Measurements from ENCODE around the gene SHISA9.

DNA sequence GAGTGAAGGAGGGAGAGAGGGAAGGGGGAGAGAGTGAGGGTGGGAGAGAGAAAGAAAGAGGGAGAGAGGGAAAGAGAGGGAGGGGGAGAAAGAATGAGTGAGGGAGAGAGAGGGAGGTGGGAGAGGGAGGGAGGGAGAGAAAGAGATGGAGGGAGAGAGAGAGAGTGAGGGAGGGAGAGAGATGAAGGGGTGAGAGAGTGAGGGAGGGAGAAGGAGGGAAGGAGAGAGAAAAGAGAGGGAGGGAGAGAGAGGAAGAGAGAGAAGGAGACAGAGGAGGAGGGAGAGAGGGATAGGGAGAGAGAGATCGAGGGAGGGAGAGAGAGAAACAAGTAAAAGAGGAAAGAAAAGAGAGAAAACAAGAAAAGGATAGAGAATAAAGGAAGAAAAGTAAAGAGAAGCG, 225.7 kb downstream of the SHISA9 start:
- TF ChIP-seq SUZ12 (IDR thresholded peaks at IDR 0.05; ENCODE audit: extremely low read depth, insufficient read depth, insufficient read length) (no peak), ZNF274 (IDR thresholded peaks at IDR 0.05; ENCODE audit: low read depth, low read length) (no peak)
